Measurements from ENCODE around the gene ARHGEF3.
A peak's percentile ranks its signal among the peaks of the same experiment; 100 is the strongest.

The ARHGEF3 gene

GRCh38 chr3:56795097-56795828 is 6.5 kb downstream of the ARHGEF3 start:
- no peak for DNase-seq (ENCODE audit: low spot score)

GRCh38 chr3:56792193-56792592 is 9.6 kb downstream of the ARHGEF3 start:
- DNase-seq (ENCODE audit: low spot score) = no peak

GRCh38 chr3:56790016-56790821 is 11.5 kb downstream of the ARHGEF3 start:
- no peak for DNase-seq (ENCODE audit: low spot score)

GRCh38 chr3:56789076-56789475 is 12.7 kb downstream of the ARHGEF3 start:
- DNase-seq (ENCODE audit: low spot score) = no peak

- DNase-seq (ENCODE audit: low spot score) = no peak
These were observed 13.2 kb downstream of the ARHGEF3 start for GRCh38 chr3:56788521-56788920.

- DNase-seq (ENCODE audit: low spot score) = no peak
These were observed 13.9 kb downstream of the ARHGEF3 start for GRCh38 chr3:56787784-56788256.

GRCh38 chr3:56787258-56787775 is 14.4 kb downstream of the ARHGEF3 start:
- no peak for DNase-seq (ENCODE audit: low spot score)

- no peak for DNase-seq (ENCODE audit: low spot score)
These were observed 16.2 kb downstream of the ARHGEF3 start for GRCh38 chr3:56785499-56785898.

- no peak for DNase-seq (ENCODE audit: low spot score)
These were observed 17.2 kb downstream of the ARHGEF3 start for GRCh38 chr3:56784448-56785001.

GRCh38 chr3:56783644-56784447 is 17.9 kb downstream of the ARHGEF3 start:
- DNase-seq (ENCODE audit: low spot score) = peak; percentile 68

- no peak for DNase-seq (ENCODE audit: low spot score)
These were observed 18.8 kb downstream of the ARHGEF3 start for GRCh38 chr3:56782906-56783305.

- no peak for DNase-seq (ENCODE audit: low spot score)
These were observed 19.5 kb downstream of the ARHGEF3 start for GRCh38 chr3:56782215-56782614.

GRCh38 chr3:56781762-56782161 is 20.0 kb downstream of the ARHGEF3 start:
- DNase-seq (ENCODE audit: low spot score) = no peak

GRCh38 chr3:56780936-56781335 is 20.8 kb downstream of the ARHGEF3 start:
- no peak for DNase-seq (ENCODE audit: low spot score)

GRCh38 chr3:56778893-56779292 is 22.9 kb downstream of the ARHGEF3 start:
- peak; percentile 18 for DNase-seq (ENCODE audit: low spot score)

- no peak for DNase-seq (ENCODE audit: low spot score)
These were observed 25.2 kb downstream of the ARHGEF3 start for GRCh38 chr3:56776556-56776950.

- peak; percentile 4 for DNase-seq (ENCODE audit: low spot score)
These were observed 25.8 kb downstream of the ARHGEF3 start for GRCh38 chr3:56775838-56776555.

GRCh38 chr3:56775445-56775837 is 26.3 kb downstream of the ARHGEF3 start:
- DNase-seq (ENCODE audit: low spot score) = no peak

- DNase-seq (ENCODE audit: low spot score) = no peak
These were observed 27.8 kb downstream of the ARHGEF3 start for GRCh38 chr3:56773986-56774385.

GRCh38 chr3:56772952-56773938 is 28.5 kb downstream of the ARHGEF3 start:
- no peak for DNase-seq (ENCODE audit: low spot score)
